Left ventricle myocardium inferior (tissue), 1 donor: ENCODE measurements around the gene PSD4. TPM values are rescaled to one million over a fixed set of nuclear protein-coding genes. Genes with fewer than 3 reads are reported as not detected.

ENCODE experiments used
- DNase-seq: peaks from one replicate; pipeline ENCODE4 v3.0.0-alpha.2; 2020
- H3K27ac ChIP-seq: fragments of 200-600 bp; replicated peaks from 2 replicates; pipeline ENCODE4 v1.8.0; 2021
- H3K27me3 ChIP-seq: fragments of 200-600 bp; 2 replicates; pipeline ENCODE4 v1.8.0; 2021; ENCODE audit warnings: low read depth
- H3K36me3 ChIP-seq: fragments of 200-600 bp; 2 replicates; pipeline ENCODE4 v1.8.0; 2021
- H3K4me1 ChIP-seq: fragments of 200-600 bp; 2 replicates; pipeline ENCODE4 v1.8.0; 2021
- H3K4me3 ChIP-seq: fragments of 200-600 bp; 2 replicates; pipeline ENCODE4 v1.8.0; 2021; ENCODE audit warnings: mild to moderate bottlenecking, moderate library complexity
- H3K9me3 ChIP-seq: fragments of 200-600 bp; replicated peaks from 2 replicates; pipeline ENCODE4 v1.8.0; 2021
- intact Hi-C: fragments of 100-400 bp; cut with micrococcal nuclease; formaldehyde crosslinking; loops from one replicate; pipeline ENCODE4 v1.11.0; 2022
- total RNA-seq: library from RNA; stranded (reverse); fragmentation: NEBNext Ultra II Directional; extraction: Animal tissue kit (Norgen Biotek cat#: 25700); gene quantifications from one replicate; pipeline ENCODE4 v1.2.1, GENCODE V29; 2021
- TF ChIP-seq, protein P1 (sequence below): fragments of 200-600 bp; IDR thresholded peaks from 2 replicates; pipeline ENCODE4 v1.8.0; 2021; ENCODE audit warnings: antibody characterized with exemption, mild to moderate bottlenecking, borderline replicate concordance
- donor health status: DM: no; HTN: yes; CAD: no; lungs with severe emphysema.

Gene PSD4
- total RNA-seq, 1 donor from 2014 or later: 2.2 TPM

DNA sequence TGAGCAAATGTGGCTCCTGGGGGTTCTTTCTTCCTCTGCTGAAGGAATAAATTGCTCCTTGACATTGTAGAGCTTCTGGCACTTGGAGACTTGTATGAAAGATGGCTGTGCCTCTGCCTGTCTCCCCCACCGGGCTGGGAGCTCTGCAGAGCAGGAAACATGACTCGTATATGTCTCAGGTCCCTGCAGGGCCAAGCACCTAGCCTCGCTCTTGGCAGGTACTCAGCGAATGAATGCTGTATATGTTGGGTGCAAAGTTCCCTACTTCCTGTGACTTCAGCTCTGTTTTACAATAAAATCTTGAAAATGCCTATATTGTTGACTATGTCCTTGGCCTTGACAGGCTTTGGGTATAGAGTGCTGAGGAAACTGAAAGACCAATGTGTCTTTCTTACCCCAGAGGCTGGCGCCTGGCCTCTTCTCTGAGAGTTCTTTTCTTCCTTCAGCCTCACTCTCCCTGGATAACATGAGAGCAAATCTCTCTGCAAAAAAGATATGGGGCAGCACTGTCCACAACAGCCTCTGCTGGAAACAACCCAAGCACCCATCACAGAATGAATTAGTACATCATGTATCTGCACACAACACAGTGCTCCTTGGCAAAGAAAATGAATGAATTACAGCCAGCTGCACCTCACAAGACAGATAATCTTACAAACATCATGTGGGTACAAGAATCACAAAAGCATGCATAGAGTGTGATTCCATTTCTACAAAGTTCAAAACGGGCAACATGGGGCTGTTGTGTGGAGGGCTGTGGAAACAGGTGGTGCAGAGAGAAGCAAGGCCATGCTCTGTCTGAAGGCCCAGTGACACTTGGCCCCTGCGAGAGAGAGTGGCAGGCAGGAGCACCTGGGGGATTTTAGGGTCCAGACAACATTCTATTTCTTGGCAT is 39.8 kb upstream of the PSD4 start:
- no peaks in the 10 kb centered on the region for H3K4me1 ChIP-seq
- intact Hi-C loops: no loop called here
- DNase-seq: no peak
- no peaks in the 10 kb centered on the region for H3K27me3 ChIP-seq
- H3K9me3 ChIP-seq: no peaks in the 10 kb centered on the region
- TF ChIP-seq, protein P1, sequence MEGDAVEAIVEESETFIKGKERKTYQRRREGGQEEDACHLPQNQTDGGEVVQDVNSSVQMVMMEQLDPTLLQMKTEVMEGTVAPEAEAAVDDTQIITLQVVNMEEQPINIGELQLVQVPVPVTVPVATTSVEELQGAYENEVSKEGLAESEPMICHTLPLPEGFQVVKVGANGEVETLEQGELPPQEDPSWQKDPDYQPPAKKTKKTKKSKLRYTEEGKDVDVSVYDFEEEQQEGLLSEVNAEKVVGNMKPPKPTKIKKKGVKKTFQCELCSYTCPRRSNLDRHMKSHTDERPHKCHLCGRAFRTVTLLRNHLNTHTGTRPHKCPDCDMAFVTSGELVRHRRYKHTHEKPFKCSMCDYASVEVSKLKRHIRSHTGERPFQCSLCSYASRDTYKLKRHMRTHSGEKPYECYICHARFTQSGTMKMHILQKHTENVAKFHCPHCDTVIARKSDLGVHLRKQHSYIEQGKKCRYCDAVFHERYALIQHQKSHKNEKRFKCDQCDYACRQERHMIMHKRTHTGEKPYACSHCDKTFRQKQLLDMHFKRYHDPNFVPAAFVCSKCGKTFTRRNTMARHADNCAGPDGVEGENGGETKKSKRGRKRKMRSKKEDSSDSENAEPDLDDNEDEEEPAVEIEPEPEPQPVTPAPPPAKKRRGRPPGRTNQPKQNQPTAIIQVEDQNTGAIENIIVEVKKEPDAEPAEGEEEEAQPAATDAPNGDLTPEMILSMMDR: no peak
- no peaks in the 10 kb centered on the region for H3K36me3 ChIP-seq
- H3K4me3 ChIP-seq: no peak overlapping the region
- H3K27ac ChIP-seq: no peak overlapping the region

DNA sequence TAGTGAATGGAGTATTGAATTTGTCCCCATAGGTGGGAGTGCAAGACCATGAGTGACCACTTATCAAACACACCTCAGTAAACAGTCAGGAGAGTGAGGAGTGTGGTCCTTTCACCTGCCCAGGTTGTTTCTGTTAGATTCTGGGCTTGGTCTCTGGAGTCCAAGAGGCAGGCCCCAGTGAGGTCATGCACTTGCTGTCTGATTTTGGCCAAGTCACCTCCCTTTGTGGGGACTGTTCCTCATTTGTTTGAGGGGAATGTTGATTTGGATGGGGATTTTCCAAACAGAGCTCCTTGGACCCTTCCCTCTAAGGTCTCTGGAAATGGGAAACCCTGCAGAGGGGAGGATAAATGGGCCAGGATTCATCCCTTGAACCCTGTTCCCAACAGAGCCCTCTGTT is 39.1 kb upstream of the PSD4 start:
- Histone ChIP-seq H3K9me3 (no peaks in the 10 kb centered on the region), H3K27ac (no peak overlapping the region), H3K4me1 (no peaks in the 10 kb centered on the region), H3K4me3 (no peak overlapping the region), H3K36me3 (no peaks in the 10 kb centered on the region), H3K27me3 (no peaks in the 10 kb centered on the region)
- intact Hi-C loops: loop anchor here (5.0 kb wide), 1 partner anchor 238 kb away; no protein-coding TSS in a partner anchor
- no peak for DNase-seq
- TF ChIP-seq, protein P1: no peak

GRCh38 chr2:113135317-113135716 is 38.5 kb upstream of the PSD4 start:
- no peaks in the 10 kb centered on the region for H3K4me1 ChIP-seq
- no peaks in the 10 kb centered on the region for H3K36me3 ChIP-seq
- H3K27me3 ChIP-seq: no peaks in the 10 kb centered on the region
- no peak for DNase-seq
- no peak overlapping the region for H3K4me3 ChIP-seq
- intact Hi-C loops: loop anchor here (5.0 kb wide), 1 partner anchor 237 kb away; no protein-coding TSS in a partner anchor
- H3K27ac ChIP-seq: no peak overlapping the region
- TF ChIP-seq, protein P1: no peak
- H3K9me3 ChIP-seq: no peaks in the 10 kb centered on the region

- Histone ChIP-seq H3K36me3 (no peaks in the 10 kb centered on the region), H3K27me3 (no peaks in the 10 kb centered on the region), H3K4me3 (no peak overlapping the region), H3K9me3 (no peaks in the 10 kb centered on the region), H3K27ac (no peak overlapping the region), H3K4me1 (no peaks in the 10 kb centered on the region)
- intact Hi-C loops: loop anchor here (5.0 kb wide), 1 partner anchor 235 kb away; no protein-coding TSS in a partner anchor
- TF ChIP-seq, protein P1: peak; percentile 63
- no peak for DNase-seq
Measured at GRCh38 chr2:113136828-113137775, 36.7 kb upstream of the PSD4 start.

DNA sequence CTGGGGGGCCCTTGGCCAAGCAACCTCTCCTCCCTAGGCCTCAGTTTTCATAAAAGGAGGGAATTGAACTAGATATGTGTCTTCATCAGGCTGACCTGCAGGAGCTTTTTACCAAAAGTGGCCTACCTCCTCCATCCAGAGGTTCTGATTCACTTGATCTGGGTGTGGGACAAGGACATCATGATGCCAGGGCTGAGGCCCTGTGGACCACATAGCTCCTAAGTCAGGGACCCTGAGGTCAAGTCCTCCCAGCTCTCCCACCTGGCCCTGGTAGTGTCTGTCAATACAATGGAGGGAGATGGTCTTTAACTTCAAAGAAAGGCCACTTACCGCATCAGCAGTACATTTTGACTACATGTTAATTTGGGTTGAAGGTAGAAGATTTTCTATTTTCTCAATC is 35.9 kb upstream of the PSD4 start:
- intact Hi-C loops: loop anchor here (5.0 kb wide), 1 partner anchor 234 kb away; no protein-coding TSS in a partner anchor
- DNase-seq: no peak
- Histone ChIP-seq H3K27me3 (no peaks in the 10 kb centered on the region), H3K4me3 (no peak overlapping the region), H3K4me1 (no peaks in the 10 kb centered on the region), H3K36me3 (no peaks in the 10 kb centered on the region), H3K27ac (no peak overlapping the region), H3K9me3 (no peaks in the 10 kb centered on the region)
- TF ChIP-seq, protein P1: no peak
